Endothelial cell of umbilical vein (primary cell): ENCODE results near the gene ETNK1.

Source experiments
- CTCF ChIP-seq, 2 donors: IDR thresholded peaks; 1 replicate in 1 of 2; 2 replicates in 1 of 2; pipeline ENCODE4 v1.5.1; 2011; ENCODE audit warnings: low read length in 2 of 2, mild to moderate bottlenecking in 2 of 2, moderate library complexity in 2 of 2, control low read depth in 1 of 2, inconsistent platforms in 1 of 2, low read depth in 1 of 2; ENCODE audit not compliant: insufficient read depth in 1 of 2; ENCODE audit errors: extremely low read depth in 1 of 2
- POLR2A ChIP-seq: IDR thresholded peaks from 2 replicates; pipeline ENCODE4 v1.6.1; 2012; ENCODE audit warnings: low read depth, mild to moderate bottlenecking, control low read depth, low read length

DNA sequence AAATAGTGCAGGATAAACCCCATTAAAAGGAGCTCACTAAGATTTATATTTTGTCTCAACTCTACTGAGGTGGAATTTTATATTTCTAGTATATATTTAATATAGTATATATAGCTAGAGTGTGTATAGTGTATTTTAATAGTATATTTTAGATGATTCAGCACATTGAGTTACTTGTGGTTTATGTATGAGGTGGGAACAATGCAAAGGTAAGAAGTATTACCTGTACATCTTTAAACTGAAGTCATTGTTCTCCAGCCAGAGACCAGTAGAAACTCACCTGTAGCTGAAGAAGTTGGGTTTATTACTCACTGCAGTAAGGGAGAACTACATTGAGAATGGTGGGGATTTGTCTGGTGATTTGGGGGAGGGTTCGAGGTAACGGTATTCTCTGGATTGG lies 15.9 kb downstream of the ETNK1 start:
- TF ChIP-seq CTCF (IDR thresholded peaks at IDR 0.05; ENCODE audit: extremely low read depth in 1 of 2, insufficient read depth in 1 of 2, low read depth in 1 of 2, low read length in 2 of 2) (no peak), POLR2A (no peak)
